DND-41 (cell line): ENCODE results near the gene CEACAM19.

ENCODE experiments used
- ATAC-seq: fragments of 200-7000 bp; cut with Tn5 transposase; 3 replicates; pipeline ENCODE4 v1.9.1; 2021; ENCODE audit warnings: low read depth; ENCODE audit not compliant: insufficient read depth
- DNase-seq: peaks from one replicate; pipeline ENCODE4 v3.0.0-alpha.2; 2020
- H2AFZ ChIP-seq: 2 replicates; pipeline ENCODE4 v1.6.0; 2012; ENCODE audit warnings: low read depth, low read length
- H3K27ac ChIP-seq: 2 replicates; pipeline ENCODE4 v1.5.1; 2012; ENCODE audit warnings: low read length, inconsistent platforms
- H3K27me3 ChIP-seq: fragments of 200-600 bp; sonication (generic); 2 replicates; pipeline ENCODE4 v1.6.0; 2012; ENCODE audit warnings: low read length, mild to moderate bottlenecking, inconsistent platforms; ENCODE audit not compliant: insufficient read depth, poor library complexity
- H3K36me3 ChIP-seq: 2 replicates; pipeline ENCODE4 v1.5.1; 2012; ENCODE audit warnings: low read length, inconsistent platforms; ENCODE audit not compliant: insufficient read depth
- H3K4me1 ChIP-seq: 2 replicates; pipeline ENCODE4 v1.5.1; 2012; ENCODE audit warnings: mild to moderate bottlenecking, low read length; ENCODE audit not compliant: insufficient read depth
- H3K4me2 ChIP-seq: 2 replicates; pipeline ENCODE4 v1.6.0; 2012; ENCODE audit warnings: mild to moderate bottlenecking, moderate library complexity, low read length, inconsistent platforms; ENCODE audit not compliant: insufficient read depth
- H3K4me3 ChIP-seq, 2 experiments: fragments of 200-600 bp in 1 of 2; shearing (Covaris generic) in 1 of 2; 2 replicates each; pipeline ENCODE4 v1.5.1; 2012 to 2016; ENCODE audit warnings: inconsistent platforms in 2 of 2, low read length in 2 of 2, mild to moderate bottlenecking in 2 of 2, low read depth in 1 of 2, moderate library complexity in 1 of 2
- H3K79me2 ChIP-seq: 2 replicates; pipeline ENCODE4 v1.6.0; 2012; ENCODE audit warnings: low read length, inconsistent platforms; ENCODE audit not compliant: insufficient read depth
- H3K9ac ChIP-seq: 2 replicates; pipeline ENCODE4 v1.6.0; 2012; ENCODE audit warnings: low read depth, mild to moderate bottlenecking, inconsistent platforms, low read length, moderate library complexity
- H3K9me3 ChIP-seq: 2 replicates; pipeline ENCODE4 v1.5.1; 2012; ENCODE audit warnings: low read length, moderate library complexity, mild to moderate bottlenecking, inconsistent platforms; ENCODE audit not compliant: insufficient read depth, severe bottlenecking
- H4K20me1 ChIP-seq: 2 replicates; pipeline ENCODE4 v1.6.0; 2012; ENCODE audit warnings: low read length; ENCODE audit not compliant: insufficient read depth
- CTCF ChIP-seq: IDR thresholded peaks from 2 replicates; pipeline ENCODE4 v1.5.1; 2012; ENCODE audit warnings: borderline replicate concordance, low read length, moderate library complexity, mild to moderate bottlenecking; ENCODE audit not compliant: poor library complexity, severe bottlenecking; ENCODE audit errors: extremely low read depth
- EZH2 ChIP-seq: IDR thresholded peaks from 3 replicates; pipeline ENCODE4 v1.6.1; 2012; ENCODE audit warnings: borderline replicate concordance, low read depth, mild to moderate bottlenecking, moderate library complexity, low read length, inconsistent platforms; ENCODE audit not compliant: severe bottlenecking

The CEACAM19 gene

DNA sequence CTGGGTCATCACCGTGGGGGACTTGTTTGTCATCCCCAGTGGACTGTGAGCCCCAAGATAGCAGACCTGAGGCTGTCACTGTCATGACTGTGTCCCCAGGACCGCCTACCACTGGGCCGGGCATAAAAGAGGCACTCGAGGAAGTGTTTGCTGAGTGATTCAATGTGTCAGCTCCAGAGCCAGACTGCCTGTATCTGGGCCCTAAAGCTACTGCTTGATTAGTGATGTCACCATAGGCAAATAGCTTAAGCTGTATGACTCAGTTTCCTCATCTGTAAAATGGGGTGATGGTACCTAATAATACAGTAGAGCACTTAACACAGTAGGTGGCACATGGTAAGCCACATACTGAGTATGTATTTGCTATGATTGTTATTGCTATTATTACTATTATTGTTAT, 11.2 kb upstream of the CEACAM19 start:
- no peaks in the 10 kb centered on the region for H3K4me1 ChIP-seq
- H3K27ac ChIP-seq: no peak overlapping the region
- H3K36me3 ChIP-seq: no peaks in the 10 kb centered on the region
- no peak overlapping the region for H2AFZ ChIP-seq
- no peak overlapping the region for H3K9ac ChIP-seq
- H3K4me3 ChIP-seq: no peak overlapping the region
- TF ChIP-seq EZH2: no peak
- no peak for TF ChIP-seq CTCF
- no peaks in the 10 kb centered on the region for H3K9me3 ChIP-seq
- ATAC-seq (no peak), DNase-seq (no peak)
- no peaks in the 10 kb centered on the region for H3K27me3 ChIP-seq
- H4K20me1 ChIP-seq: no peaks in the 10 kb centered on the region
- no peak overlapping the region for H3K4me2 ChIP-seq
- no peaks in the 10 kb centered on the region for H3K79me2 ChIP-seq

DNA sequence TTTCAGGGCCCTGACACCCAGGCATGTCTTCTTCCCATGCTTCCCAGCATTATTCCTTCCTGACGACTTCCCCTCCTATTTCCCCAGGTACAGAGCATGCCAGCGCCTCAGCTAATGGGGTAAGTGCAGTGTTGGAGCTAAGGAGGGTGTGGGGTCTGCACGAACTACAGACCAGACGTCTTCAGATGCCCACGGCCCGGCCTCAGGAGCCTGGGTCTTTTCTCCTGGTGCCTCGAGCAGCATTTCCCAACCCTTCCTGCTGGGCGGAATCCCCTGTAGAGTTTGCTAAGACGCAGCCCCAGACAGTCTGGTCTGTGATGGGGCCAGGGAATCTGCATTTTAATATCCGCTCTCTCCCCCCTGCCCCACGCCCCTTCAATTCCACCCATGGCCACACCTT, 10.1 kb upstream of the CEACAM19 start:
- no peaks in the 10 kb centered on the region for H3K9me3 ChIP-seq
- H3K27me3 ChIP-seq: no peaks in the 10 kb centered on the region
- H3K9ac ChIP-seq: no peak overlapping the region
- H3K4me1 ChIP-seq: no peaks in the 10 kb centered on the region
- H3K79me2 ChIP-seq: no peaks in the 10 kb centered on the region
- H3K36me3 ChIP-seq: no peaks in the 10 kb centered on the region
- no peak overlapping the region for H3K4me3 ChIP-seq
- H4K20me1 ChIP-seq: no peaks in the 10 kb centered on the region
- no peak for DNase-seq
- no peak overlapping the region for H3K4me2 ChIP-seq
- no peak overlapping the region for H2AFZ ChIP-seq
- TF ChIP-seq EZH2 (no peak), CTCF (no peak)
- ATAC-seq: no peak
- no peak overlapping the region for H3K27ac ChIP-seq

- ATAC-seq: no peak
- no peak overlapping the region for H2AFZ ChIP-seq
Measured at GRCh38 chr19:44661904-44662303, 9.4 kb upstream of the CEACAM19 start.

More at GRCh38 chr19:44661904-44662303, 9.4 kb upstream of the CEACAM19 start:
- Histone ChIP-seq H3K36me3 (no peaks in the 10 kb centered on the region), H3K4me3 (no peak overlapping the region), H3K4me2 (no peak overlapping the region), H3K27ac (no peak overlapping the region), H3K9ac (no peak overlapping the region), H3K27me3 (no peaks in the 10 kb centered on the region), H4K20me1 (no peaks in the 10 kb centered on the region), H3K4me1 (no peaks in the 10 kb centered on the region), H3K79me2 (no peaks in the 10 kb centered on the region), H3K9me3 (no peaks in the 10 kb centered on the region)
- TF ChIP-seq EZH2 (no peak), CTCF (no peak)
- no peak for DNase-seq
